Measurements from ENCODE around the gene CDK19. TPM values are rescaled to one million over a fixed set of nuclear protein-coding genes. Genes with fewer than 3 reads are reported as not detected.

CDK19 gene
- total and polyA plus RNA-seq, 9 of the 15 experiments (the other 6 are each of a cell fraction or from before 2014, with no cell fraction given) = 3.8 to 15.2 (median 7.4) TPM

- 4% methylated on average over 5 of the region's 5 CpGs for whole genome bisulfite sequencing (ENCODE audit: insufficient coverage, low coverage, missing lambda C conversion rate)
Measured at GRCh38 chr6:110575925-110576463, 239.3 kb downstream of the CDK19 start.

More at GRCh38 chr6:110575925-110576463, 239.3 kb downstream of the CDK19 start:
- no peaks in the 10 kb centered on the region for H3K36me3 ChIP-seq (ENCODE audit: control insufficient read depth, insufficient read depth, low read length)
- ChIA-PET POLR2A (no interaction called here), CTCF (ENCODE audit: low intra/inter-chr PET ratio) (no interaction called here)
- no peaks in the 10 kb centered on the region for H3K4me1 ChIP-seq (replicated peaks in 1 of 2; ENCODE audit: control insufficient read depth in 2 of 2, insufficient read depth in 2 of 2, low read length in 2 of 2)
- no peak for FAIRE-seq
- no peaks in the 10 kb centered on the region for H3K9me3 ChIP-seq (replicated peaks; ENCODE audit: control insufficient read depth, insufficient read depth, low read depth, low read length)
- no peaks in the 10 kb centered on the region for H3K9me1 ChIP-seq (ENCODE audit: control insufficient read depth, insufficient read depth, low read length)
- H3K4me2 ChIP-seq (ENCODE audit: insufficient read depth, low read length) = no peak overlapping the region
- no peak overlapping the region for H2AFZ ChIP-seq (ENCODE audit: low read depth, low read length)
- H3K9ac ChIP-seq (ENCODE audit: insufficient read depth in 1 of 2, low read depth in 2 of 2, low read length in 2 of 2) = no peak overlapping the region
- no peak for TF ChIP-seq KAT8 (IDR thresholded peaks at IDR 0.05; ENCODE audit: low read depth)
- no peak for TF ChIP-seq MAFG (tag; conservative IDR thresholded peaks at IDR 0.05)
- TF ChIP-seq ZNF609 (CRISPR knock-in tag; IDR thresholded peaks at IDR 0.05; ENCODE audit: borderline replicate concordance) = no peak
- TF ChIP-seq SMARCA5 (IDR thresholded peaks at IDR 0.05) = no peak
- no peak for TF ChIP-seq PHTF2 (CRISPR knock-in tag; IDR thresholded peaks at IDR 0.05)
- TF ChIP-seq ZNF212 (CRISPR knock-in tag; IDR thresholded peaks at IDR 0.05) = no peak
- no peak for TF ChIP-seq IRF2 (CRISPR knock-in tag; IDR thresholded peaks at IDR 0.05)
- ATAC-seq = no peak
- no peak for DNase-seq (ENCODE audit: extremely low read depth in 1 of 4, low spot score in 3 of 4)
- BruUV-seq (replicated peaks) = no TSS peak
- H4K20me1 ChIP-seq (replicated peaks; ENCODE audit: control insufficient read depth, insufficient read depth, low read length) = no peaks in the 10 kb centered on the region
- no peak overlapping the region for H3K27ac ChIP-seq (ENCODE audit: extremely low read depth, low read depth, low read length)
- in situ Hi-C loops (cut with MboI) (no loop called here), intact Hi-C loops (cut with micrococcal nuclease) (no loop called here)
- H3K4me3 ChIP-seq = no peak overlapping the region
- peaks cover 0 to 4% of the 10 kb centered on the region in 2 experiments; a peak in 1 of 5 replicates for H3K27me3 ChIP-seq (ENCODE audit: control insufficient read depth in 2 of 2, insufficient read depth in 2 of 2, low read length in 2 of 2)
- H3K79me2 ChIP-seq (ENCODE audit: control insufficient read depth, insufficient read depth, low read length) = no peaks in the 10 kb centered on the region

Measured in K562 (cell line).